ENCODE results near the gene C14orf180.

DNA sequence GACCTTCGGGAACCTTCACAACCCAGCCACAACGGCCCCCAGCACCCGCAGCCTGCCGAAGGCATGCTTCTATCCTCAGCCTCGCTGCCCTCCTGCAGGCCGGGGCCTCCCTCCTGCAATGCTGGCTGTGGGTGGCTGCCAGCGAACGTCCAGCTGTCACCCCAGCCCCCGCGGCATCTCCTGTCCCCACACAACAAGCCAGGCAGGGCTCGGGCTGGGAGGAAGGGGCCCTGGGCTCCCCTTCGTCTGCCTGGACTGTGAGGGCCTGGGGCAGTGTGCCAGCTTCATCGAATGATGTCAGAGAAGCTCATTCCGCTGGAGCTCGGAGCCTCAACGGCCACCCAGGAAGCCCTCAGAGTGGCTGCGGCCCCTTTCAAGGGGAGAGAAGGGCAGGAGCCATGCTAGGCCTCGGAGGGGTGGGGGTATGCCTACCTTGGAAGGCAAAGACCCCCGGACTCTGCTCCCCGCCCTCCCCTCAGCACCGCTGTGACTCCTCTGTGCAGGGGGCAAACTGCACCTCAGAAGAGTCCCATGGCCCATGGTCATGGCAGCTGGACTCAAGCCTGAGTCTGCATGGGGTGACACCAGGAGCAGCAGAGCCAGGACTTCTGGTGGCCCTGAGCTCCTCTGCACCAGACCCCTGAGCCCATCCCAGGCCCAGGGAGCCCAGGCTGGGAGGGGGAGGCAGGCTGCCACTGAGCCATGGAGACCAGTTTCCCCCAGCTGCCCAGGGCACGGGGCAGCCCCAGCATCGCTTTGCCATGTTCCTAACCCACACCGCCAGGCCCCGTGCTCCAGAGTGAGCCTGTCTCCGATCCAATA is 24.7 kb upstream of the C14orf180 start:
- TF ChIP-seq, protein P1, sequence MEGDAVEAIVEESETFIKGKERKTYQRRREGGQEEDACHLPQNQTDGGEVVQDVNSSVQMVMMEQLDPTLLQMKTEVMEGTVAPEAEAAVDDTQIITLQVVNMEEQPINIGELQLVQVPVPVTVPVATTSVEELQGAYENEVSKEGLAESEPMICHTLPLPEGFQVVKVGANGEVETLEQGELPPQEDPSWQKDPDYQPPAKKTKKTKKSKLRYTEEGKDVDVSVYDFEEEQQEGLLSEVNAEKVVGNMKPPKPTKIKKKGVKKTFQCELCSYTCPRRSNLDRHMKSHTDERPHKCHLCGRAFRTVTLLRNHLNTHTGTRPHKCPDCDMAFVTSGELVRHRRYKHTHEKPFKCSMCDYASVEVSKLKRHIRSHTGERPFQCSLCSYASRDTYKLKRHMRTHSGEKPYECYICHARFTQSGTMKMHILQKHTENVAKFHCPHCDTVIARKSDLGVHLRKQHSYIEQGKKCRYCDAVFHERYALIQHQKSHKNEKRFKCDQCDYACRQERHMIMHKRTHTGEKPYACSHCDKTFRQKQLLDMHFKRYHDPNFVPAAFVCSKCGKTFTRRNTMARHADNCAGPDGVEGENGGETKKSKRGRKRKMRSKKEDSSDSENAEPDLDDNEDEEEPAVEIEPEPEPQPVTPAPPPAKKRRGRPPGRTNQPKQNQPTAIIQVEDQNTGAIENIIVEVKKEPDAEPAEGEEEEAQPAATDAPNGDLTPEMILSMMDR (IDR thresholded peaks at IDR 0.05), result no peak
- TF ChIP-seq POLR2A (IDR thresholded peaks at IDR 0.05), result no peak
